IMR-90 (cell line): ENCODE results near the gene CPNE9. TPM values are rescaled to one million over a fixed set of nuclear protein-coding genes. Genes with fewer than 3 reads are reported as not detected.

Experiments
- ATAC-seq: fragments of 200-7000 bp; cut with Tn5 transposase; 2 replicates; pipeline ENCODE4 v1.9.1; 2020; ENCODE audit warnings: low read depth, mild to moderate bottlenecking, moderate library complexity
- BruUV-seq: library from RNA; stranded (reverse); fragments of 400-500 nt; replicated peaks from 2 replicates; lab custom pipeline; 2021; lab: Mats Ljungman, UMichigan
- CTCF ChIA-PET: fragments of 300-600 bp; formaldehyde crosslinking; extraction: SDS; loops from one replicate; lab custom pipeline; 2021; ENCODE audit warnings: antibody characterized with exemption; lab: Yijun Ruan, JAX
- POLR2A ChIA-PET: fragments of 300-600 bp; sonication (Branson Sonifier 250); formaldehyde crosslinking; loops from one replicate; lab custom pipeline; 2022; ENCODE audit warnings: antibody characterized with exemption; ENCODE audit not compliant: unreplicated experiment; lab: Charles Lee
- DNase-seq: peaks from one replicate; pipeline ENCODE4 v3.0.0; 2013
- H2AFZ ChIP-seq: replicated peaks from 2 replicates; pipeline ENCODE3; 2013; ENCODE audit warnings: low read length, mild to moderate bottlenecking; ENCODE audit not compliant: poor library complexity
- H2AK5ac ChIP-seq: 2 replicates; pipeline ENCODE4 v1.6.1; 2013; ENCODE audit warnings: low read depth, low read length, inconsistent platforms
- H2AK9ac ChIP-seq: replicated peaks from 2 replicates; pipeline ENCODE3; 2013; ENCODE audit warnings: mild to moderate bottlenecking, low read depth, low read length, moderate library complexity; ENCODE audit not compliant: poor library complexity
- H2BK120ac ChIP-seq: 2 replicates; pipeline ENCODE4 v1.6.1; 2013; ENCODE audit warnings: low read depth, low read length, inconsistent platforms
- H2BK15ac ChIP-seq: 3 replicates; pipeline ENCODE4 v1.6.1; 2013; ENCODE audit warnings: low read depth, low read length, inconsistent platforms
- H2BK20ac ChIP-seq: 2 replicates; pipeline ENCODE4 v1.6.1; 2013; ENCODE audit warnings: low read depth, mild to moderate bottlenecking, inconsistent platforms, low read length, moderate library complexity
- H2BK5ac ChIP-seq: 2 replicates; pipeline ENCODE4 v1.6.1; 2013; ENCODE audit warnings: mild to moderate bottlenecking, low read depth, low read length, inconsistent platforms; ENCODE audit not compliant: poor library complexity, severe bottlenecking
- H3K14ac ChIP-seq: replicated peaks from 2 replicates; pipeline ENCODE4 v1.6.1; 2013; ENCODE audit warnings: low read depth, low read length, inconsistent platforms
- H3K18ac ChIP-seq: 2 replicates; pipeline ENCODE4 v1.6.1; 2013; ENCODE audit warnings: low read depth, low read length, control low read depth
- H3K23ac ChIP-seq: 2 replicates; pipeline ENCODE4 v1.6.1; 2013; ENCODE audit warnings: low read depth, low read length, inconsistent platforms
- H3K27ac ChIP-seq: 2 replicates; pipeline ENCODE4 v1.5.1; 2013; ENCODE audit warnings: mild to moderate bottlenecking, control low read depth, low read length; ENCODE audit not compliant: insufficient read depth
- H3K27me3 ChIP-seq: 2 replicates; pipeline ENCODE4 v1.6.1; 2013; ENCODE audit warnings: low read length; ENCODE audit not compliant: control insufficient read depth, insufficient read depth
- H3K36me3 ChIP-seq: 2 replicates; pipeline ENCODE4 v1.6.1; 2013; ENCODE audit warnings: low read length, mixed read lengths; ENCODE audit not compliant: control insufficient read depth, insufficient read depth
- H3K4ac ChIP-seq: 2 replicates; pipeline ENCODE4 v1.6.1; 2013; ENCODE audit warnings: low read depth, low read length, inconsistent platforms
- H3K4me1 ChIP-seq: 2 replicates; pipeline ENCODE4 v1.6.1; 2013; ENCODE audit warnings: low read length, mixed read lengths; ENCODE audit not compliant: control insufficient read depth, insufficient read depth
- H3K4me2 ChIP-seq: 2 replicates; pipeline ENCODE4 v1.6.1; 2013; ENCODE audit warnings: low read depth, mild to moderate bottlenecking, control low read depth, low read length, moderate library complexity
- H3K4me3 ChIP-seq: 2 replicates; pipeline ENCODE4 v1.5.1; 2013; ENCODE audit warnings: low read depth, mild to moderate bottlenecking, control low read depth, low read length, moderate library complexity; ENCODE audit not compliant: insufficient read depth
- H3K56ac ChIP-seq: 2 replicates; pipeline ENCODE4 v1.6.1; 2013; ENCODE audit warnings: low read length, inconsistent platforms; ENCODE audit not compliant: insufficient read depth; ENCODE audit errors: extremely low read depth
- H3K79me1 ChIP-seq, 2 experiments: 2 replicates each; pipeline ENCODE4 v1.6.1; 2013; ENCODE audit warnings: low read length in 2 of 2, inconsistent platforms in 1 of 2, low read depth in 1 of 2
- H3K9ac ChIP-seq: 2 replicates; pipeline ENCODE4 v1.6.1; 2013; ENCODE audit warnings: low read depth, low read length, control low read depth
- H3K9me1 ChIP-seq: 2 replicates; pipeline ENCODE4 v1.6.1; 2013; ENCODE audit warnings: low read length, inconsistent platforms; ENCODE audit not compliant: insufficient read depth
- H3K9me3 ChIP-seq: 2 replicates; pipeline ENCODE4 v1.6.1; 2013; ENCODE audit warnings: low read length; ENCODE audit not compliant: control insufficient read depth, insufficient read depth
- H4K20me1 ChIP-seq: 2 replicates; pipeline ENCODE4 v1.6.1; 2013; ENCODE audit warnings: low read length, inconsistent platforms; ENCODE audit not compliant: insufficient read depth
- H4K5ac ChIP-seq: 2 replicates; pipeline ENCODE4 v1.6.1; 2013; ENCODE audit warnings: mild to moderate bottlenecking, low read depth, low read length, control low read depth
- H4K8ac ChIP-seq, 2 experiments: 2 replicates each; pipeline ENCODE4 v1.6.1; 2013; ENCODE audit warnings: low read depth in 2 of 2, low read length in 2 of 2, control low read depth in 1 of 2, inconsistent platforms in 1 of 2
- H4K91ac ChIP-seq: 2 replicates; pipeline ENCODE4 v1.6.1; 2013; ENCODE audit warnings: low read depth, low read length, inconsistent platforms; ENCODE audit not compliant: insufficient read depth
- BHLHE40 ChIP-seq: fragments of 150-350 bp; IDR thresholded peaks from 2 replicates; pipeline ENCODE4 v1.6.1; 2016; ENCODE audit warnings: mild to moderate bottlenecking, low read depth, low read length
- CEBPB ChIP-seq: IDR thresholded peaks from 2 replicates; pipeline ENCODE4 v1.6.1; 2012; ENCODE audit warnings: low read depth, low read length, improper control_type of control experiment
- FOS ChIP-seq: fragments of 150-350 bp; IDR thresholded peaks from 2 replicates; pipeline ENCODE4 v1.6.1; 2016; ENCODE audit warnings: low read depth, low read length
- MAFK ChIP-seq: IDR thresholded peaks from 2 replicates; pipeline ENCODE4 v1.6.1; 2012; ENCODE audit warnings: low read depth, low read length, improper control_type of control experiment
- MAZ ChIP-seq: IDR thresholded peaks from 2 replicates; pipeline ENCODE4 v1.6.1; 2012; ENCODE audit warnings: low read depth, mild to moderate bottlenecking, low read length, improper control_type of control experiment, moderate library complexity, borderline replicate concordance
- MXI1 ChIP-seq: IDR thresholded peaks from 2 replicates; pipeline ENCODE4 v1.6.1; 2012; ENCODE audit warnings: low read depth, mild to moderate bottlenecking, low read length, moderate library complexity, borderline replicate concordance
- NFE2L2 ChIP-seq: fragments of 150-350 bp; IDR thresholded peaks from 2 replicates; pipeline ENCODE4 v1.6.1; 2016; ENCODE audit warnings: low read depth, mild to moderate bottlenecking, low read length
- POLR2A ChIP-seq: IDR thresholded peaks from 2 replicates; pipeline ENCODE4 v1.6.1; 2012; ENCODE audit warnings: mild to moderate bottlenecking, low read depth, low read length
- RAD21 ChIP-seq: IDR thresholded peaks from 2 replicates; pipeline ENCODE4 v1.6.1; 2012; ENCODE audit warnings: low read length, improper control_type of control experiment
- RCOR1 ChIP-seq: IDR thresholded peaks from 2 replicates; pipeline ENCODE4 v1.6.1; 2012; ENCODE audit warnings: mild to moderate bottlenecking, low read length, improper control_type of control experiment; ENCODE audit not compliant: insufficient replicate concordance
- RFX5 ChIP-seq: IDR thresholded peaks from 2 replicates; pipeline ENCODE4 v1.8.0; 2012; ENCODE audit warnings: low read depth, mild to moderate bottlenecking, low read length, moderate library complexity
- SMC3 ChIP-seq: fragments of 150-350 bp; IDR thresholded peaks from 2 replicates; pipeline ENCODE4 v1.6.1; 2016; ENCODE audit warnings: low read depth, mild to moderate bottlenecking, antibody characterized with exemption, low read length, moderate library complexity
- WGBS, 2 experiments: methylation state at CpG; one replicate each; pipeline versions ENCODE4 v1.1.5 to v1.1.7; 2013; ENCODE audit warnings: missing lambda C conversion rate in 2 of 2; ENCODE audit not compliant: insufficient read length in 1 of 2; ENCODE audit errors: extremely low coverage in 2 of 2; 5-methylcytosine and 5-hydroxymethylcytosine counted together
- dilution Hi-C: fragments of 300-500 bp; cut with HindIII; formaldehyde crosslinking; loops from one replicate; pipeline ENCODE4 v1.14.3; 2018; ENCODE audit warnings: low sequenced_read_pairs; ENCODE audit not compliant: unreplicated experiment
- in situ Hi-C: fragments of 300-500 bp; cut with MboI; formaldehyde crosslinking; loops from 3 replicates; pipeline ENCODE4 v1.14.3; 2019; ENCODE audit warnings: low sequenced_read_pairs, inconsistent platforms, mixed read lengths
- intact Hi-C: fragments of 100-400 bp; cut with micrococcal nuclease; formaldehyde crosslinking; loops from 2 replicates; pipeline ENCODE4 v1.10.0; 2022
- polyA plus RNA-seq, 3 experiments: library from polyadenylated mRNA; depleted of rRNA; stranded (reverse); fragments of >200 nt; gene quantifications; 2 replicates each; pipeline ENCODE4 v1.2.3, GENCODE V29; 2012; ENCODE audit warnings: low replicate concordance in 1 of 3
- total RNA-seq: library from RNA; depleted of rRNA; stranded (reverse); fragments of >200 nt; gene quantifications from 2 replicates; pipeline ENCODE4 v1.2.3, GENCODE V29; 2012
- TF ChIP-seq, protein P1 (sequence below): fragments of 150-350 bp; IDR thresholded peaks from 2 replicates; pipeline ENCODE4 v1.6.1; 2017; ENCODE audit warnings: mild to moderate bottlenecking, antibody characterized with exemption, low read length, low read depth
- TF ChIP-seq, protein P2 (sequence below): fragments of 150-350 bp; IDR thresholded peaks from 2 replicates; pipeline ENCODE4 v1.6.1; 2016; ENCODE audit warnings: low read depth, mild to moderate bottlenecking, low read length, moderate library complexity, borderline replicate concordance
- TF ChIP-seq, protein P3 (sequence below): conservative IDR thresholded peaks from 2 replicates; pipeline ENCODE4 v1.5.1; 2012; ENCODE audit warnings: mild to moderate bottlenecking, low read depth, low read length, improper control_type of control experiment

CPNE9 gene
- total and polyA plus RNA-seq, 2 of the 4 experiments (the other 2 are of a cell fraction), result not detected

DNA sequence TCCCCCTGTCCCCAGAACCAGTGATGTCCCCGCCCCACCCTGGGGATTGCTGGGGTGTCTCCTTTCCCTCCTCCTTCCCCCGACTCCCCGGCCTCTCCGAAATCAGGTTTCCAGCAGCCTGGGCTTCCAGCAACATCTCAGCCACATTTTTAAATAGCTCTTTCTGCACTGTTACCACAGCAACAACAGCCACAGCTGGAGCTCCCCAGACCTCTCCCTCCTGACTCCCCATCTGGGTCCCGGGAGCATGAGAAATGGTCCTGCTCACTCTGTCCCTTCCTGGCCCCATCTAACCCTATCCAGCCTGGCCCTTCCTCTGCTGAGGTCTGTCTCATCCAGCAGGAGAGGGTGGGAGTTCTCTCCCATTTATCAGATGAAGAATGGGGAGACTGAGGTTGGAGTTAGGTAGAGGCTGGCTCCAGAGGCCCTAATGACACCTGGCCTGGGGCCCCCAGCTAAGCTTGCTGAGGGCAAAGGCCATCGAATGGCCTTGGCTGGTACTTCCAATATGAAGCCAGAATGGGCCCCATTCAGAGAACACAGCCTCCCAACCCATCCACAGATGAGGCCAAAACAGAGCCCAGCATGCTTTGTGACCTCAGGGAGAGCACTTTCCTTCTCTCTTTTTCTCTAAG lies 64.6 kb downstream of the CPNE9 start:
- H2BK20ac ChIP-seq, result no peak overlapping the region
- H3K4me2 ChIP-seq, result no peak overlapping the region; the same call in 1 of the 2 replicates
- H4K91ac ChIP-seq, result no peak overlapping the region
- peaks cover 8% of the 10 kb centered on the region; the same call in 1 of the 2 replicates for H4K20me1 ChIP-seq
- H3K18ac ChIP-seq, result no peak overlapping the region
- H2AK9ac ChIP-seq, result peak overlapping the region; percentile 87
- no peak overlapping the region for H2BK5ac ChIP-seq
- H3K27me3 ChIP-seq, result no peaks in the 10 kb centered on the region
- peak overlapping the region; percentile 25; the same call in 1 of the 2 replicates for H2BK120ac ChIP-seq
- ChIA-PET POLR2A (interaction anchor here (0.5 kb wide), 1 partner anchor 513 kb away, joined by 3 read pairs; no protein-coding TSS in a partner anchor), CTCF (no interaction called here)
- H3K4me3 ChIP-seq, result no peak overlapping the region
- peak overlapping the region; percentile 66 for H3K23ac ChIP-seq
- H3K4ac ChIP-seq, result peak overlapping the region; percentile 63; the same call in 1 of the 2 replicates
- H4K8ac ChIP-seq, result peak overlapping the region in 1 of 2 experiments; percentile 4; a peak in 1 of 4 replicates
- intact Hi-C loops (no loop called here), dilution Hi-C loops (no loop called here), in situ Hi-C loops (no loop called here)
- H3K4me1 ChIP-seq, result peaks cover 27% of the 10 kb centered on the region
- no peak overlapping the region for H3K27ac ChIP-seq
- peak overlapping the region; percentile 31; the same call in 1 of the 2 replicates for H2AK5ac ChIP-seq
- peaks cover 28% of the 10 kb centered on the region for H3K9me1 ChIP-seq
- H2AFZ ChIP-seq, result no peak overlapping the region
- H3K9ac ChIP-seq, result peak overlapping the region; percentile 63
- WGBS, 2 experiments, result 59% methylated on average over 3 of the region's 6 CpGs; no CpG with 5 or more reads in 1 of the 2 experiments
- H2BK15ac ChIP-seq, result no peak overlapping the region
- H3K9me3 ChIP-seq, result no peaks in the 10 kb centered on the region
- DNase-seq (no peak), ATAC-seq (no peak)
- H3K79me1 ChIP-seq, result peaks cover 16 to 49% of the 10 kb centered on the region in 2 experiments
- H4K5ac ChIP-seq, result no peak overlapping the region
- no TSS peak for BruUV-seq
- H3K56ac ChIP-seq, result no peak overlapping the region
- peaks cover 1% of the 10 kb centered on the region; the same call in 1 of the 2 replicates for H3K36me3 ChIP-seq
- H3K14ac ChIP-seq, result peak overlapping the region; percentile 29; the same call in 1 of the 2 replicates
- TF ChIP-seq MXI1, result no peak
- no peak for TF ChIP-seq MAZ
- no peak for TF ChIP-seq CEBPB
- TF ChIP-seq RCOR1, result no peak
- TF ChIP-seq, protein P1, sequence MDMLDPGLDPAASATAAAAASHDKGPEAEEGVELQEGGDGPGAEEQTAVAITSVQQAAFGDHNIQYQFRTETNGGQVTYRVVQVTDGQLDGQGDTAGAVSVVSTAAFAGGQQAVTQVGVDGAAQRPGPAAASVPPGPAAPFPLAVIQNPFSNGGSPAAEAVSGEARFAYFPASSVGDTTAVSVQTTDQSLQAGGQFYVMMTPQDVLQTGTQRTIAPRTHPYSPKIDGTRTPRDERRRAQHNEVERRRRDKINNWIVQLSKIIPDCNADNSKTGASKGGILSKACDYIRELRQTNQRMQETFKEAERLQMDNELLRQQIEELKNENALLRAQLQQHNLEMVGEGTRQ, result no peak
- TF ChIP-seq RFX5, result no peak
- TF ChIP-seq, protein P2, sequence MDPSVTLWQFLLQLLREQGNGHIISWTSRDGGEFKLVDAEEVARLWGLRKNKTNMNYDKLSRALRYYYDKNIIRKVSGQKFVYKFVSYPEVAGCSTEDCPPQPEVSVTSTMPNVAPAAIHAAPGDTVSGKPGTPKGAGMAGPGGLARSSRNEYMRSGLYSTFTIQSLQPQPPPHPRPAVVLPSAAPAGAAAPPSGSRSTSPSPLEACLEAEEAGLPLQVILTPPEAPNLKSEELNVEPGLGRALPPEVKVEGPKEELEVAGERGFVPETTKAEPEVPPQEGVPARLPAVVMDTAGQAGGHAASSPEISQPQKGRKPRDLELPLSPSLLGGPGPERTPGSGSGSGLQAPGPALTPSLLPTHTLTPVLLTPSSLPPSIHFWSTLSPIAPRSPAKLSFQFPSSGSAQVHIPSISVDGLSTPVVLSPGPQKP, result no peak
- TF ChIP-seq POLR2A, result no peak
- no peak for TF ChIP-seq NFE2L2
- TF ChIP-seq, protein P3, sequence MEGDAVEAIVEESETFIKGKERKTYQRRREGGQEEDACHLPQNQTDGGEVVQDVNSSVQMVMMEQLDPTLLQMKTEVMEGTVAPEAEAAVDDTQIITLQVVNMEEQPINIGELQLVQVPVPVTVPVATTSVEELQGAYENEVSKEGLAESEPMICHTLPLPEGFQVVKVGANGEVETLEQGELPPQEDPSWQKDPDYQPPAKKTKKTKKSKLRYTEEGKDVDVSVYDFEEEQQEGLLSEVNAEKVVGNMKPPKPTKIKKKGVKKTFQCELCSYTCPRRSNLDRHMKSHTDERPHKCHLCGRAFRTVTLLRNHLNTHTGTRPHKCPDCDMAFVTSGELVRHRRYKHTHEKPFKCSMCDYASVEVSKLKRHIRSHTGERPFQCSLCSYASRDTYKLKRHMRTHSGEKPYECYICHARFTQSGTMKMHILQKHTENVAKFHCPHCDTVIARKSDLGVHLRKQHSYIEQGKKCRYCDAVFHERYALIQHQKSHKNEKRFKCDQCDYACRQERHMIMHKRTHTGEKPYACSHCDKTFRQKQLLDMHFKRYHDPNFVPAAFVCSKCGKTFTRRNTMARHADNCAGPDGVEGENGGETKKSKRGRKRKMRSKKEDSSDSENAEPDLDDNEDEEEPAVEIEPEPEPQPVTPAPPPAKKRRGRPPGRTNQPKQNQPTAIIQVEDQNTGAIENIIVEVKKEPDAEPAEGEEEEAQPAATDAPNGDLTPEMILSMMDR, result no peak
- TF ChIP-seq MAFK, result no peak
- no peak for TF ChIP-seq RAD21
- no peak for TF ChIP-seq FOS
- TF ChIP-seq BHLHE40, result no peak
- no peak for TF ChIP-seq SMC3
